Progenitor cell of endocrine pancreas (in vitro differentiated cells): ENCODE measurements around the gene COL4A1. TPM values are rescaled to one million over a fixed set of nuclear protein-coding genes. Genes with fewer than 3 reads are reported as not detected.

Experiments
- DNase-seq: peaks from one replicate; pipeline ENCODE4 v3.0.0; 2021; ENCODE audit warnings: low spot score; ENCODE audit not compliant: unreplicated experiment
- H3K27ac Mint-ChIP-seq: 2 replicates; pipeline ENCODE4 v1.8.0; 2021; ENCODE audit warnings: mild to moderate bottlenecking, moderate library complexity, mixed read lengths
- H3K27me3 Mint-ChIP-seq: 2 replicates; pipeline ENCODE4 v1.8.0; 2021; ENCODE audit warnings: mixed read lengths
- H3K36me3 Mint-ChIP-seq: 2 replicates; pipeline ENCODE4 v1.8.0; 2022; ENCODE audit warnings: mixed read lengths; ENCODE audit not compliant: insufficient read depth
- H3K4me1 Mint-ChIP-seq: 2 replicates; pipeline ENCODE4 v1.8.0; 2021; ENCODE audit warnings: low read depth, mixed read lengths
- H3K4me3 Mint-ChIP-seq: 2 replicates; pipeline ENCODE4 v1.8.0; 2021; ENCODE audit warnings: low read depth, mild to moderate bottlenecking, moderate library complexity, mixed read lengths
- H3K9me3 Mint-ChIP-seq: 2 replicates; pipeline ENCODE4 v1.8.0; 2021; ENCODE audit warnings: low read depth, mixed read lengths
- CTCF ChIP-seq: fragments of 200-600 bp; sonication (generic); IDR thresholded peaks from one replicate; pipeline ENCODE4 v1.5.0; 2021; ENCODE audit warnings: antibody characterized with exemption, mild to moderate bottlenecking; ENCODE audit not compliant: unreplicated experiment
- total RNA-seq: library from RNA; stranded (reverse); gene quantifications from 2 replicates; pipeline ENCODE4 v1.2.1, GENCODE V29; 2021

The COL4A1 gene
- total RNA-seq, 1 donor from 2014 or later: 81.3 TPM

GRCh38 chr13:110199046-110199831, 107.7 kb downstream of the COL4A1 start:
- Mint-ChIP-seq H3K27ac (no peak overlapping the region), H3K4me1 (peaks cover 10% of the 10 kb centered on the region), H3K9me3 (no peaks in the 10 kb centered on the region), H3K27me3 (peaks cover 12% of the 10 kb centered on the region), H3K4me3 (no peak overlapping the region), H3K36me3 (peaks cover 32% of the 10 kb centered on the region)
- no peak for DNase-seq
- no peak for TF ChIP-seq CTCF

GRCh38 chr13:110197471-110197870, 109.5 kb downstream of the COL4A1 start:
- no peak for TF ChIP-seq CTCF
- no peak overlapping the region for H3K4me3 Mint-ChIP-seq
- peaks cover 32% of the 10 kb centered on the region for H3K36me3 Mint-ChIP-seq
- peaks cover 12% of the 10 kb centered on the region for H3K27me3 Mint-ChIP-seq
- DNase-seq: no peak
- H3K9me3 Mint-ChIP-seq: no peaks in the 10 kb centered on the region
- H3K4me1 Mint-ChIP-seq: peaks cover 10% of the 10 kb centered on the region
- H3K27ac Mint-ChIP-seq: no peak overlapping the region

GRCh38 chr13:110197026-110197425, 109.9 kb downstream of the COL4A1 start:
- Mint-ChIP-seq H3K36me3 (peaks cover 34% of the 10 kb centered on the region), H3K4me3 (no peak overlapping the region), H3K4me1 (peaks cover 10% of the 10 kb centered on the region), H3K27me3 (peaks cover 12% of the 10 kb centered on the region), H3K27ac (no peak overlapping the region), H3K9me3 (no peaks in the 10 kb centered on the region)
- TF ChIP-seq CTCF: no peak
- DNase-seq: no peak

GRCh38 chr13:110195547-110196485, 111.1 kb downstream of the COL4A1 start:
- peaks cover 10% of the 10 kb centered on the region for H3K4me1 Mint-ChIP-seq
- peaks cover 37% of the 10 kb centered on the region for H3K36me3 Mint-ChIP-seq
- no peak for TF ChIP-seq CTCF
- H3K27ac Mint-ChIP-seq: no peak overlapping the region
- no peak for DNase-seq
- H3K4me3 Mint-ChIP-seq: no peak overlapping the region
- peaks cover 12% of the 10 kb centered on the region for H3K27me3 Mint-ChIP-seq
- H3K9me3 Mint-ChIP-seq: no peaks in the 10 kb centered on the region

- DNase-seq: no peak
- Mint-ChIP-seq H3K27ac (no peak overlapping the region), H3K9me3 (no peaks in the 10 kb centered on the region), H3K27me3 (peaks cover 5% of the 10 kb centered on the region), H3K4me1 (peaks cover 6% of the 10 kb centered on the region), H3K4me3 (no peak overlapping the region), H3K36me3 (peaks cover 29% of the 10 kb centered on the region)
- no peak for TF ChIP-seq CTCF
These were observed 112.5 kb downstream of the COL4A1 start for GRCh38 chr13:110194451-110194850.
